GM12874 (cell line): Measurements from ENCODE around the gene PDE9A.

ENCODE experiments used
- CTCF ChIP-seq: IDR thresholded peaks from 2 replicates; pipeline ENCODE4 v1.5.1; 2011; ENCODE audit warnings: low read depth, mild to moderate bottlenecking, control low read depth, low read length, moderate library complexity; ENCODE audit not compliant: insufficient read depth

Gene PDE9A

GRCh38 chr21:42632336-42632751, 21.1 kb upstream of the PDE9A start:
- no peak for TF ChIP-seq CTCF

GRCh38 chr21:42632771-42633690, 20.4 kb upstream of the PDE9A start:
- TF ChIP-seq CTCF: no peak

GRCh38 chr21:42633858-42634257, 19.6 kb upstream of the PDE9A start:
- TF ChIP-seq CTCF: no peak

- TF ChIP-seq CTCF: no peak
Observed at GRCh38 chr21:42635848-42636519, 17.4 kb upstream of the PDE9A start.

GRCh38 chr21:42636520-42637266, 16.7 kb upstream of the PDE9A start:
- no peak for TF ChIP-seq CTCF

- no peak for TF ChIP-seq CTCF
Observed at GRCh38 chr21:42637267-42638041, 16.0 kb upstream of the PDE9A start.
